Epithelial cell of proximal tubule (primary cell): ENCODE measurements around the gene CD164L2. TPM values are rescaled to one million over a fixed set of nuclear protein-coding genes. Genes with fewer than 3 reads are reported as not detected.
"Not testable (repeated sequence)": the region's sequence is repeated elsewhere in the genome, so short reads cannot be mapped to it uniquely, and the experiment has no call there.

ENCODE experiments used
- DNase-seq: peaks from one replicate; pipeline ENCODE4 v3.0.0-alpha.2; 2011; ENCODE audit warnings: low read depth
- H3K4me3 ChIP-seq: 2 replicates; pipeline ENCODE4 v1.5.1; 2011; ENCODE audit warnings: low read depth, mild to moderate bottlenecking, low read length
- total RNA-seq: library from RNA; depleted of rRNA; stranded (reverse); fragments of >200 nt; gene quantifications from 2 replicates; pipeline ENCODE4 v1.2.3, GENCODE V29; 2015
- TF ChIP-seq, protein P1 (sequence below): conservative IDR thresholded peaks from 2 replicates; pipeline ENCODE4 v1.5.1; 2012; ENCODE audit warnings: low read depth, mild to moderate bottlenecking, low read length

Gene CD164L2
- total RNA-seq, 1 donor from 2014 or later = not detected

DNA sequence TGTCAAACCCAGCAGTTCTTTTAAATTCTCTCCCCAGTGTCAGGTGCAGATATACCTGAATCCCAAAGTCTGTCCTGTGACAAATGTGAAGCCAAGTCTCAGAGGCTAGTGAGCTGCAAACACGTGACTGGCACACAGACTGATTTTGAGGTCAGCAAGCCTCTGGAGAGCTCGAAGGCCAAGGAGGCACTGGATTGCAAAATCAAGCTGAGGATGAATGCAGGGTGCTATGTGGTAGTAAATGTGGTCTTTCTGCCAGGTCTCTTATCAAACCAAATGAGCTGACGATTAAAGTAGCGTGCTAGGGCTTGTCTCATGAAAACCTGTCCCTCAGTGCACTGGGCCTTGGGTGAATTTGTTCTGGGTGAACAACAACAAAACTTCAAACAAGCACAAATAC is 29.9 kb upstream of the CD164L2 start:
- no peak for DNase-seq
- H3K4me3 ChIP-seq = no peak overlapping the region
- TF ChIP-seq, protein P1, sequence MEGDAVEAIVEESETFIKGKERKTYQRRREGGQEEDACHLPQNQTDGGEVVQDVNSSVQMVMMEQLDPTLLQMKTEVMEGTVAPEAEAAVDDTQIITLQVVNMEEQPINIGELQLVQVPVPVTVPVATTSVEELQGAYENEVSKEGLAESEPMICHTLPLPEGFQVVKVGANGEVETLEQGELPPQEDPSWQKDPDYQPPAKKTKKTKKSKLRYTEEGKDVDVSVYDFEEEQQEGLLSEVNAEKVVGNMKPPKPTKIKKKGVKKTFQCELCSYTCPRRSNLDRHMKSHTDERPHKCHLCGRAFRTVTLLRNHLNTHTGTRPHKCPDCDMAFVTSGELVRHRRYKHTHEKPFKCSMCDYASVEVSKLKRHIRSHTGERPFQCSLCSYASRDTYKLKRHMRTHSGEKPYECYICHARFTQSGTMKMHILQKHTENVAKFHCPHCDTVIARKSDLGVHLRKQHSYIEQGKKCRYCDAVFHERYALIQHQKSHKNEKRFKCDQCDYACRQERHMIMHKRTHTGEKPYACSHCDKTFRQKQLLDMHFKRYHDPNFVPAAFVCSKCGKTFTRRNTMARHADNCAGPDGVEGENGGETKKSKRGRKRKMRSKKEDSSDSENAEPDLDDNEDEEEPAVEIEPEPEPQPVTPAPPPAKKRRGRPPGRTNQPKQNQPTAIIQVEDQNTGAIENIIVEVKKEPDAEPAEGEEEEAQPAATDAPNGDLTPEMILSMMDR = no peak

DNA sequence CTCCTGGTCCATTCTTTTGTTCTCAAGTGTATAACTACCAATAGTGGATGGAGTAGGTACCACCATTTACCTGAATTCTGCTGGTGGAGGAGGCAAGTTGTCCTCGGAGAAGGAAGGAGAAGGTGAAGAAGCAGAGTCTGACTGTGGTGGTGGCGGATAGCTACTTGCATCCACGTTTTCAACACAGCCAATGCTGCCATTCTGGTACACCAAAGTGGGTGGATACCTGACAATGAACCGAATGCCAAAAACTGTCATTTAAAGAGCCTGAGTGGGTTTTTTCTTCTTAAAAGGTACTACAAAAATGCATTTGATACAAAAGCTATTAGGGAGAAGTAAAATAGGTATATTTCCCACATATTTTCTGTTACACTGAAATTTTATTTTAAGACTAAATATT is 29.4 kb upstream of the CD164L2 start:
- TF ChIP-seq, protein P1 = no peak
- no peak for DNase-seq
- no peak overlapping the region for H3K4me3 ChIP-seq

DNA sequence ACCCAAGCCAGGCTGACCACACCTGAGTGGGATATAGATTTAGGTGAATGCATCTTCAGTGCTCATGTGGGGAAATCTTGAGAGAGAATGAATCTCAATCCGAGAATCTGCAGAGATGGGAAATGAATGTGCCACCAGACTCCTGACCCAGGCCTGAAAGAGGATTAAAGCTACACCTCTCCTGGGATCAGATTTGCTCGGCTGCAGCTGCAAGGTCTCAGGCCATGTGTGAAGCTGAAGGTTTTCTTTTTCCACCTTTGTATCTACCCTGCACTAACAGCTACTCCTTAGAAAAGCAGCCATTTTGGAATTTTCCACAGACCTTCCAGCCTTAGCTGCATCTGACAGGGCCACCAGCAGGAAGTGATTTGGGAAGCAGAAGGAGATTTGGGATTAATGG is 27.6 kb upstream of the CD164L2 start:
- TF ChIP-seq, protein P1 = no peak
- no peak overlapping the region for H3K4me3 ChIP-seq
- DNase-seq = no peak

DNA sequence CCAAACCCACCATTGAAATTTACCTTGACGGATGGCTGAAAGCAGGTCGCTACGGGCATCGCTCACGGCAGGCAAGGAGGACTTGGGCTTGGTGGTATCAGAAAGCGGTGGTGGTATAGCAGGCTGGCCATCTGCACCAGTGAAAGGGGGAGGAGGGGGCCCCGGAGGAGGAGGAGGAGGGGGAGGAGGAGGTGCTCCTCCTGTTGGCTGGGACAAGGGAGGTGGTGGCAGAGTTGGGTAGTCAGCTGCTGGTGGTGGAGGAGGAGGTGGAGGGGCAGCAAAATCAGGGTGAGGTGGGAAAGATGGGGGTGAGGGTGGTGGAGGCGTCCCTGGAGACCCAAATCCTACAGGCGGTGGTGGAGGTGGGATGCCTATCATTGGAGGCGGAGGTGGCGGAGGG is 26.5 kb upstream of the CD164L2 start:
- H3K4me3 ChIP-seq = no peak overlapping the region
- DNase-seq = no peak
- TF ChIP-seq, protein P1 = no peak

DNA sequence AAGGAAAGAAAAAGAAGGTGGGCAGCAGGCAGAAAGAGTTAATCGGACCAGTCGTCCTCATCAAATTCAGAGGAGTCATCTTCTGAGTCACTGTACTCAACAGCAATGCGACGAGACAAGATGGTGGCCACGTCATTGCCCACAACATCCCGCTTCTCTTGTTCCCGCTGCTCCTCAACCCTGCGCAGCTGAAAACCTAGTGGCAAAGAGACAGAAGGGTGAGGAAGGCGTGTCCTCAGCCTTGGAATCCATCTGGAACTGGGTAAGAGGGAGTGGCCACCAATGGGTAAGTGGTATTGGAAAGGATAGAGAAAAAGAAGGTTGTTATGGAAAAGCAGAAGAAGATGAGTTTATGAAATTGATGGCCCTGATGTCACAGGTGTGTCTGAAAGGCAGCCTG is 25.0 kb upstream of the CD164L2 start:
- H3K4me3 ChIP-seq = no peak overlapping the region
- TF ChIP-seq, protein P1 = no peak
- DNase-seq = no peak

DNA sequence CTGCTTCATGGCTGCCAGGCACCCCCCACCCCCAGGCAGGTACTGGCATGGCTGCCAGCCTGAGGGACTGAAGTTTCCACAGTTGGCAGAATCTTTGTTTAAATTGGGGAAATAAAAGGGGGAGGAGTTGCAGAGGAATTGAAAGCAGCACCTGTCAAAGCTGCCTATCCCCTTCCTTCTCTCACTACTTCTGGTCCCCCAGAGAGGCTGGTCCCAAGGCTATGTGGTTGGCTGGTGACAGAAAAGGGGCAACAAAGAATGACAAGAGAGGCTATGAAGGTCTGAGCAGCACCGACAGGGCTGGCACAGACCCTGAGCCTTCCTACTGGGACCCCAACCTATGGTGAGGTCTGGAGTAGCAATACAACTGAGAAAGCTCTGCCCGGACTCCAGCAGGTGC is 23.7 kb upstream of the CD164L2 start:
- DNase-seq, H3K4me3 ChIP-seq: not testable (repeated sequence)

DNA sequence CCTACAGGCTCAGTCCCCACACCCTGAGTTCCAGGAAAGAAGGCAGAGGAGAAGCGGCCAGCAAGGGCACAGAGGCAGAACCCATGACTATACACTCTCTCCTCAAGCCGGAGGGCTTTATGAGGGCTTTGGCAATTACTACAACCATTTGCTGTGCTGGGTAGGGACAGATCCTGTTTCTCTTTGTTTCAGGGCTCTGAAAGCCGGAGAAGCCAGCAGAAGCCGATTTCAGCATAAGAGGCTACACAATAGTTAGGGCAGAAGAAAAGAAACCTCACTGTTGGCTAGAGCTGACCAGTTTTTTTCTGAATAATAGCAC is 23.2 kb upstream of the CD164L2 start:
- TF ChIP-seq, protein P1 = no peak
- no peak for DNase-seq
- no peak overlapping the region for H3K4me3 ChIP-seq

DNA sequence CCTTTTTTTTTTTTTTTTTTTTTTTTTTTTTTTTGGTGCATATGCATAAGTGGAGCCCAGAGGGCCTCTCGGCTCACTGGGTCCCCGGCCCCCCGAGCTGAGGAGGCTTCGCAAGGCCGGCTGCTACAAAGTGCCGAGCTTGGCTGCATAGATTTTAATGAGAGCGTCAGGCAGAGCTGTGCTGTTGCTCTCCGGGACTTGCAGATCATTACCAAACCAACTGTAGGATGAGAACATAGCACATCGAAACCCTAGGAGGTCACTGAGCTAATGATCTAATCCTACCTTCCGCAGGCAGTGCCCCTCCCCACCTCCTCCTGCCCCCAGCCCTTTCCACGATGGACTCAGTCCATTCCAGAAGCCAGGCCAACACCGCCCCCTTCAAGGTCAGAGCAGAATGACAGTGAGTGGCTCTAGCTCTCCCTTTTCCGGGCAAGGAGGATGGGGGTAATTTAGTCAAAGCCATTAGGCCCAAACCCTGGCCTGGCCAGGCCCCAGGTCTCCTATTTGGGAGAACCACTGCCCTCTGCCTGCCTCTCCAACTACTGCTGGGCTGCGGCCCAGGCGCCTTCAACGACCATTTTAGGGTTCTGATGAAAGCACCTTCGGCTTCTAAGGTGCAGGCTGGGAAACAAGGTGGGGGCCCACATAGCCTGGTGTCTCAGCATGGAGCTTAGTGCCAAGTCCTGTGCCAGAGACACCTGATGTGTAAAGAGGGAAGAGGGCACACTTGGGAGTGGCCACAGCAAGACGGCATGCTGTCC is 22.6 kb upstream of the CD164L2 start:
- not testable (repeated sequence) for DNase-seq, H3K4me3 ChIP-seq
